ENCODE data around the gene DTNA.

The DTNA gene

GRCh38 chr18:34780856-34781255 lies 70.8 kb downstream of the DTNA start:
- no peak for DNase-seq (ENCODE audit: extremely low read depth, low read depth)
- TF ChIP-seq CTCF (IDR thresholded peaks at IDR 0.05; ENCODE audit: low read depth, low read length), result no peak

GRCh38 chr18:34783501-34783900 lies 73.4 kb downstream of the DTNA start:
- no peak for TF ChIP-seq CTCF (IDR thresholded peaks at IDR 0.05; ENCODE audit: low read depth, low read length)
- no peak for DNase-seq (ENCODE audit: extremely low read depth, low read depth)

DNA sequence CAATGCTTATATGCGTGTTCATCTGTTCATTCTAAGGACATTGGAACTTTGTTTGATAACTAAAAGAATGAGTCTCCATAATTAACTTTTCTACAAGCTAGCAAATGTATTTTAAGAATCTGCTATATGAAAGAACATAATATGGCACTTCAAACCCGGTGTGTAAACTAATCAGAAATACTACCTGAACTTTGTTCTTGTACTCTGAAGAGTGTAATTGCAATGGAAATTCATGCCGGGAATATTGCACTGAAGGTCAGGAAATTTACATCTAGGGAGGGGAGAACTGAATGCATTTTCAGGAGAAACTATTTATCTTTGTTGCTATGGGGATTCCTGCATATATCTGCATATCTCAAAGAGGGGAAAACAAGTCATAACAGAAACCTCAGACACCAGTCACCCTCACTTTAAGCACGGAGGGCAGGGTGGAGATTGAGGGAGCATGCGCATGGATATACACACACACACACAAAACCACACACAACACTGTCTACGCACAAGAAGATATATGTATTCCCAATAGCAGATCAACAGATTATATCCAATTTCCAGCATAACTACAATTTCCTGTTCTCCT lies 76.2 kb downstream of the DTNA start:
- no peak for DNase-seq (ENCODE audit: extremely low read depth, low read depth)
- no peak for TF ChIP-seq CTCF (IDR thresholded peaks at IDR 0.05; ENCODE audit: low read depth, low read length)

DNA sequence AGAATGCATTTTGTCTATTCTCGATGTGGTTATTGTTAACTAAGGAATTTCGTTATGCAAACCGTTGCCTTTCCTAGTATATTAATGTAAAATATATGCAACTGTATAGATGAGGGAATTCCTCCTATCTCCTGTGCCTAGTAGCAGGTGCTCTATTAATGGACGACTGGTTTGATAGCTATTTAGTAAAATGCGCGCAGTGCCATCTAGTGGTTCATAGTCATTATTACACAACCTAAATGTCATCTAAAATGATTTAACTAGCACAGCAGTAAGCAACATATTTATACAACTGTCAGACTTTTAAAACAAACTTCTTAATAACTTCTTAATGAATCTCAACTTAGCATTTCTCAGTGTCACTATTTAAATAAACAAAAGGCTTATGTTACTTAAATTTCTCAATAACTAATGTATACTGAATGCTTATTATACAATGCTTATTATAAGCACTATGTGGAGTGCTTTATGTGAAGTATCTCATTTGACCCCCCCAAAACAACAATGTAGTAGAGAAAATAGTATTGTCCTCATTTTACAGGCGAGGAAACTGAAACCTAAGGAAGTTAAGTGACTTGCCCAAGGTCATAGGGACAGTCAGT lies 77.9 kb downstream of the DTNA start:
- peak; percentile 28 for DNase-seq (ENCODE audit: extremely low read depth, low read depth)
- TF ChIP-seq CTCF (IDR thresholded peaks at IDR 0.05; ENCODE audit: low read depth, low read length), result peak; percentile 51

GRCh38 chr18:34789768-34790344 lies 79.8 kb downstream of the DTNA start:
- TF ChIP-seq CTCF (IDR thresholded peaks at IDR 0.05; ENCODE audit: low read depth, low read length), result no peak
- DNase-seq (ENCODE audit: extremely low read depth, low read depth), result no peak

DNA sequence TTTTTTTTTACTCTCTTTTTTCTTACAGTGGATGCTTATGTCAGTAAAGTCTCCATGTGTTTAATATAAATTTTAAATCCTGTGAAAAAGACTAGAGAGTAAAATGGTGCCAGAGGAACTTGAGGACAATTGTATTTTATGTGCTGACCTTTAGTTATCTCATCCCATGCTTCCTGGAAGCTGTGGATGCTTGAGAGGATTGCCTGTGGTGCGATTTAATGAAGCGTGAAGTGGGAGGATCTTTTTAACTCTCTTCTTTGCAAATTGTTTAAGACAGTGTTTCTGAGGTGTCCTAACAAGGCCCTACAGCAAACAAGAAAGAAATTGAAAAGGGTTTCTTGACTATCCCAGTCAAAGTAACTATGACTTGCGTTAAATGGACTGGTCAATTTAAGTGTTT lies 84.2 kb downstream of the DTNA start:
- DNase-seq (ENCODE audit: extremely low read depth, low read depth), result no peak
- TF ChIP-seq CTCF (IDR thresholded peaks at IDR 0.05; ENCODE audit: low read depth, low read length), result no peak

DNA sequence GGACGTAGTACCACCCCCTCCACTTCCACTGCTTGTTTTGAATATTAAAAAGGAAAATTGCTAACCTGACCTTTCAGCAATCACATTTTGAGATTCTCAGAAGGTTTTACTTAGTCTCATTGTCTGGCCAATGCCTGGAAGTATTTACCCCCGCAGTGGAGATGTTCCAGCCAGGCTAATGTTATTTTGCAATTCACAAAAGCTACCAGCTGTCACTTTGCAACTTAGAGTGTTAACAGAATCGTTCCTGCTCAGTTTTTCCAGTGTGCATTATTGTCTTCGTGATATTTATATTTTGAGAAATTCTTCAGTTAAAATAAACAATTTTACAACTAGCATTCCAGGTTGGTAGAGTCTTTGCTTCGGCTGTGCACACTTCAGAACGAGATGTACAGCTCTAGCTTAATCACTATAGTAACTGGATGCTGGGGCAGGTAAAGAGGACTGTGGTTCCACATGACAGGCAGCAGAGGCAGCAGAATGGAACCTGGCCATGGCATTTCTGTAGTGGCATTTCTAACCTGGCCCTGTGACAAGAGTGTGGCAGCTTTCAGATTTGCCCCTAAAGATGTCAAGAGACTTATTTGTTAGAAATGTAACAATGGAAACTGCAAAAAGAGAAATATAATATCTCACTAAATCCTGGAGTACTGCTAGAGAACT lies 85.1 kb downstream of the DTNA start:
- DNase-seq (ENCODE audit: extremely low read depth, low read depth), result no peak
- TF ChIP-seq CTCF (IDR thresholded peaks at IDR 0.05; ENCODE audit: low read depth, low read length), result no peak

All from AG09319 (cell line).